Mucosa of stomach (tissue), 1 donor: ENCODE results near the gene LRRTM2.

Source experiments
- H3K27me3 ChIP-seq: one replicate; pipeline ENCODE4 v1.7.0; 2013; ENCODE audit warnings: mild to moderate bottlenecking, low read length; ENCODE audit not compliant: control insufficient read depth, insufficient read depth
- H3K36me3 ChIP-seq: one replicate; pipeline ENCODE4 v1.7.0; 2013; ENCODE audit warnings: low read length; ENCODE audit not compliant: control insufficient read depth, insufficient read depth
- H3K4me1 ChIP-seq: one replicate; pipeline ENCODE4 v1.7.0; 2013; ENCODE audit warnings: mild to moderate bottlenecking, low read length; ENCODE audit not compliant: control insufficient read depth, insufficient read depth
- H3K4me3 ChIP-seq: one replicate; pipeline ENCODE4 v1.7.0; 2013; ENCODE audit warnings: low read length
- H3K9ac ChIP-seq: one replicate; pipeline ENCODE4 v1.7.0; 2013; ENCODE audit warnings: mild to moderate bottlenecking, low read length, moderate library complexity
- H3K9me3 ChIP-seq: one replicate; pipeline ENCODE4 v1.7.0; 2013; ENCODE audit warnings: mild to moderate bottlenecking, low read length, moderate library complexity; ENCODE audit not compliant: control insufficient read depth
- donor health status: Pancreatic carcinoma.

The LRRTM2 gene

GRCh38 chr5:138831703-138832102 is 43.4 kb downstream of the LRRTM2 start:
- H3K9ac ChIP-seq = no peak overlapping the region
- no peaks in the 10 kb centered on the region for H3K9me3 ChIP-seq
- peaks cover 3% of the 10 kb centered on the region for H3K36me3 ChIP-seq
- no peaks in the 10 kb centered on the region for H3K4me1 ChIP-seq
- H3K4me3 ChIP-seq = no peak overlapping the region
- no peaks in the 10 kb centered on the region for H3K27me3 ChIP-seq

- Histone ChIP-seq H3K4me3 (no peak overlapping the region), H3K9me3 (no peaks in the 10 kb centered on the region), H3K9ac (no peak overlapping the region), H3K27me3 (no peaks in the 10 kb centered on the region), H3K4me1 (no peaks in the 10 kb centered on the region), H3K36me3 (peaks cover 3% of the 10 kb centered on the region)
Observed at GRCh38 chr5:138829341-138829740, 45.8 kb downstream of the LRRTM2 start.

- no peaks in the 10 kb centered on the region for H3K27me3 ChIP-seq
- H3K9ac ChIP-seq = no peak overlapping the region
- H3K36me3 ChIP-seq = peaks cover 3% of the 10 kb centered on the region
- H3K4me3 ChIP-seq = no peak overlapping the region
- no peaks in the 10 kb centered on the region for H3K9me3 ChIP-seq
- no peaks in the 10 kb centered on the region for H3K4me1 ChIP-seq
Observed at GRCh38 chr5:138828556-138828955, 46.6 kb downstream of the LRRTM2 start.

- H3K9ac ChIP-seq = no peak overlapping the region
- H3K9me3 ChIP-seq = no peaks in the 10 kb centered on the region
- peaks cover 3% of the 10 kb centered on the region for H3K4me1 ChIP-seq
- H3K36me3 ChIP-seq = peaks cover 3% of the 10 kb centered on the region
- H3K4me3 ChIP-seq = no peak overlapping the region
- H3K27me3 ChIP-seq = no peaks in the 10 kb centered on the region
Observed at GRCh38 chr5:138824924-138825863, 49.9 kb downstream of the LRRTM2 start.

- Histone ChIP-seq H3K9me3 (no peaks in the 10 kb centered on the region), H3K4me3 (no peak overlapping the region), H3K4me1 (peaks cover 6% of the 10 kb centered on the region), H3K27me3 (no peaks in the 10 kb centered on the region), H3K9ac (no peak overlapping the region), H3K36me3 (peaks cover 3% of the 10 kb centered on the region)
Observed at GRCh38 chr5:138824516-138824915, 50.6 kb downstream of the LRRTM2 start.

- Histone ChIP-seq H3K36me3 (no peaks in the 10 kb centered on the region), H3K9me3 (no peaks in the 10 kb centered on the region), H3K27me3 (no peaks in the 10 kb centered on the region), H3K4me3 (no peak overlapping the region), H3K4me1 (peaks cover 13% of the 10 kb centered on the region), H3K9ac (no peak overlapping the region)
Observed at GRCh38 chr5:138820695-138821094, 54.4 kb downstream of the LRRTM2 start.

GRCh38 chr5:138819081-138819480 is 56.1 kb downstream of the LRRTM2 start:
- Histone ChIP-seq H3K4me3 (no peak overlapping the region), H3K9ac (no peak overlapping the region)

More at GRCh38 chr5:138819081-138819480, 56.1 kb downstream of the LRRTM2 start:
- H3K27me3 ChIP-seq = no peaks in the 10 kb centered on the region
- no peaks in the 10 kb centered on the region for H3K9me3 ChIP-seq
- H3K4me1 ChIP-seq = peaks cover 13% of the 10 kb centered on the region
- no peaks in the 10 kb centered on the region for H3K36me3 ChIP-seq
